VCaP (cell line): Measurements from ENCODE around the gene PTGFRN.
A peak's percentile ranks its signal among the peaks of the same experiment; 100 is the strongest.

Source experiments
- H3K27ac ChIP-seq: fragments of 450-650 bp; 2 replicates; pipeline ENCODE4 v1.5.1; 2017
- TF ChIP-seq, protein P1 (sequence below): fragments of 450-650 bp; conservative IDR thresholded peaks from 2 replicates; pipeline ENCODE4 v1.5.1; 2017; ENCODE audit warnings: mild to moderate bottlenecking, moderate library complexity

Gene PTGFRN

DNA sequence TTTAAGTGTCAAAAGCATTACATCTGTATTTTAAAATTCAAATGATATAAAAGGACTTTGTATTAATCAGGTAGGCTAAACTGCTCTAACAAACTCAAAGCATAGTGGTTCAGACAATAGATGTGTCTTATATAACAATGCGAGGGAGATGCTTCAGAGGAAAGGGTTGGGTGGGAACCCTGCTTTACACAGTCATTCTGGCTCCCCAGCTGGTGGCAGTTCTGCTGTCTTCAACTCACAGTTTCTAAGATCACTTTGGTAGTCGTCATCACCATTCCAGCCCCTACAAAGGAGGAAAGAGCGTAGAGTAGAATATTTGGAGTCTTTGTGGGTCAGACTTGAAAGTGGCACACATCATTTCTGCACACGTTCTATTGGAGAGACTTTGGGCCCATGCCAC, 4.2 kb downstream of the PTGFRN start:
- TF ChIP-seq, protein P1, sequence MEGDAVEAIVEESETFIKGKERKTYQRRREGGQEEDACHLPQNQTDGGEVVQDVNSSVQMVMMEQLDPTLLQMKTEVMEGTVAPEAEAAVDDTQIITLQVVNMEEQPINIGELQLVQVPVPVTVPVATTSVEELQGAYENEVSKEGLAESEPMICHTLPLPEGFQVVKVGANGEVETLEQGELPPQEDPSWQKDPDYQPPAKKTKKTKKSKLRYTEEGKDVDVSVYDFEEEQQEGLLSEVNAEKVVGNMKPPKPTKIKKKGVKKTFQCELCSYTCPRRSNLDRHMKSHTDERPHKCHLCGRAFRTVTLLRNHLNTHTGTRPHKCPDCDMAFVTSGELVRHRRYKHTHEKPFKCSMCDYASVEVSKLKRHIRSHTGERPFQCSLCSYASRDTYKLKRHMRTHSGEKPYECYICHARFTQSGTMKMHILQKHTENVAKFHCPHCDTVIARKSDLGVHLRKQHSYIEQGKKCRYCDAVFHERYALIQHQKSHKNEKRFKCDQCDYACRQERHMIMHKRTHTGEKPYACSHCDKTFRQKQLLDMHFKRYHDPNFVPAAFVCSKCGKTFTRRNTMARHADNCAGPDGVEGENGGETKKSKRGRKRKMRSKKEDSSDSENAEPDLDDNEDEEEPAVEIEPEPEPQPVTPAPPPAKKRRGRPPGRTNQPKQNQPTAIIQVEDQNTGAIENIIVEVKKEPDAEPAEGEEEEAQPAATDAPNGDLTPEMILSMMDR, result no peak
- H3K27ac ChIP-seq, result no peak overlapping the region

- TF ChIP-seq, protein P1, result no peak
- H3K27ac ChIP-seq, result peak overlapping the region; percentile 38
Observed at GRCh38 chr1:116914667-116915066, 5.0 kb downstream of the PTGFRN start.

- H3K27ac ChIP-seq, result peak overlapping the region; percentile 38
- TF ChIP-seq, protein P1, result no peak
Observed at GRCh38 chr1:116915086-116915661, 5.5 kb downstream of the PTGFRN start.

DNA sequence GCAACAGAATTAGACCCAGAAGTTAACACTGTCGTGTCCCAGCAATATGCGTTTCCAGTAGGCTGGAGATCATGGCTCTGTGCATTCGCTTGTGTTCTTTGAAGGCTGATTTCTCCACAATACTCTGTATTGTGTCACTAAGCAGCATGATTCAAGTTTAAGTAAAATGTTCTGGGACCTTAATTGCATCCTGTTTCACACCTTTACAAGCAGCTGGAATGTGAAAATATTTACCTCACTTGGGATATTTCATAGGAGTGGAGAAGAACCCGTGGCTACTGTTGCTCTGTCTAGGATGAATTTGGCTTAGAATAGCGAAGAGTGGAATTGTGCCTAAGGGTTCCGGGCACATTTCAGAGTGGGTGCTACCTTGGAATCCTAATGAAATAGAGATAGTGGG, 6.3 kb downstream of the PTGFRN start:
- H3K27ac ChIP-seq, result no peak overlapping the region
- TF ChIP-seq, protein P1, result no peak

GRCh38 chr1:116916533-116917445, 7.1 kb downstream of the PTGFRN start:
- H3K27ac ChIP-seq, result no peak overlapping the region
- TF ChIP-seq, protein P1, result no peak

GRCh38 chr1:116918714-116919357, 9.1 kb downstream of the PTGFRN start:
- TF ChIP-seq, protein P1, result no peak
- no peak overlapping the region for H3K27ac ChIP-seq

- no peak overlapping the region for H3K27ac ChIP-seq
- TF ChIP-seq, protein P1, result no peak
Observed at GRCh38 chr1:116919802-116920201, 10.1 kb downstream of the PTGFRN start.
